OCI-LY7 (cell line): ENCODE results near the gene APLP2.

ENCODE experiments used
- EZH2phosphoT487 ChIP-seq: fragments of 200-600 bp; sonication (generic); IDR thresholded peaks from 2 replicates; pipeline ENCODE4 v1.6.1; 2018; ENCODE audit warnings: low read depth, borderline replicate concordance, mild to moderate bottlenecking, mixed run types, antibody characterized with exemption, low read length, moderate library complexity, mixed read lengths
- TF ChIP-seq, protein P1 (sequence below): fragments of 200-600 bp; sonication (generic); conservative IDR thresholded peaks from 2 replicates; pipeline ENCODE4 v1.5.1; 2014; ENCODE audit warnings: mild to moderate bottlenecking, antibody characterized with exemption, low read length, moderate library complexity, mixed read lengths

DNA sequence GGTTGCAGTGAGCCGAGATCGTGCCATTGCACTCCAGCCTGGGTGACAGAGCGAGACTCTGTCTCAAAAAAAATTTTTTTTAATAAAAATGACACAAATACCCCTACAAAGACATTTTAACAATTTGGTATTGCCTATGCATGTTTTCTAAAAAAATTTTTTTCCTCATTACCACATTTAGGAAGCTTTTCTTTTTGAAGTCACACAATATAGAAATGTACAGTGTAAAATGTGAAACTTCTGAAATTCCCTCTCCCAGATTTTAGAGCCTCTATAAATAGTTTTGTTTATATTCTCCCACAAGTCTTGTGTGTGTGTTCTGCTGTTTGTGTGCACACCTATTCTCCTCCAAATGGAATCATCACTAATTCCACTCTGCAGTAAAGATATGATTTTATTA lies 97.5 kb downstream of the APLP2 start:
- TF ChIP-seq, protein P1, sequence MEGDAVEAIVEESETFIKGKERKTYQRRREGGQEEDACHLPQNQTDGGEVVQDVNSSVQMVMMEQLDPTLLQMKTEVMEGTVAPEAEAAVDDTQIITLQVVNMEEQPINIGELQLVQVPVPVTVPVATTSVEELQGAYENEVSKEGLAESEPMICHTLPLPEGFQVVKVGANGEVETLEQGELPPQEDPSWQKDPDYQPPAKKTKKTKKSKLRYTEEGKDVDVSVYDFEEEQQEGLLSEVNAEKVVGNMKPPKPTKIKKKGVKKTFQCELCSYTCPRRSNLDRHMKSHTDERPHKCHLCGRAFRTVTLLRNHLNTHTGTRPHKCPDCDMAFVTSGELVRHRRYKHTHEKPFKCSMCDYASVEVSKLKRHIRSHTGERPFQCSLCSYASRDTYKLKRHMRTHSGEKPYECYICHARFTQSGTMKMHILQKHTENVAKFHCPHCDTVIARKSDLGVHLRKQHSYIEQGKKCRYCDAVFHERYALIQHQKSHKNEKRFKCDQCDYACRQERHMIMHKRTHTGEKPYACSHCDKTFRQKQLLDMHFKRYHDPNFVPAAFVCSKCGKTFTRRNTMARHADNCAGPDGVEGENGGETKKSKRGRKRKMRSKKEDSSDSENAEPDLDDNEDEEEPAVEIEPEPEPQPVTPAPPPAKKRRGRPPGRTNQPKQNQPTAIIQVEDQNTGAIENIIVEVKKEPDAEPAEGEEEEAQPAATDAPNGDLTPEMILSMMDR, result no peak
- no peak for TF ChIP-seq EZH2phosphoT487
